OCI-LY7 (cell line): Measurements from ENCODE around the gene NUDT8.

Source experiments
- CTCF ChIP-seq: fragments of 200-600 bp; sonication (generic); conservative IDR thresholded peaks from 2 replicates; pipeline ENCODE4 v1.5.1; 2014; ENCODE audit warnings: mild to moderate bottlenecking, antibody characterized with exemption, low read length, moderate library complexity, mixed read lengths
- EZH2phosphoT487 ChIP-seq: fragments of 200-600 bp; sonication (generic); IDR thresholded peaks from 2 replicates; pipeline ENCODE4 v1.6.1; 2018; ENCODE audit warnings: low read depth, borderline replicate concordance, mild to moderate bottlenecking, mixed run types, antibody characterized with exemption, low read length, moderate library complexity, mixed read lengths

GRCh38 chr11:67635231-67635521 lies 5.4 kb upstream of the NUDT8 start:
- TF ChIP-seq CTCF = no peak
- no peak for TF ChIP-seq EZH2phosphoT487
